ENCODE results near the gene TFAP2D.

The TFAP2D gene

DNA sequence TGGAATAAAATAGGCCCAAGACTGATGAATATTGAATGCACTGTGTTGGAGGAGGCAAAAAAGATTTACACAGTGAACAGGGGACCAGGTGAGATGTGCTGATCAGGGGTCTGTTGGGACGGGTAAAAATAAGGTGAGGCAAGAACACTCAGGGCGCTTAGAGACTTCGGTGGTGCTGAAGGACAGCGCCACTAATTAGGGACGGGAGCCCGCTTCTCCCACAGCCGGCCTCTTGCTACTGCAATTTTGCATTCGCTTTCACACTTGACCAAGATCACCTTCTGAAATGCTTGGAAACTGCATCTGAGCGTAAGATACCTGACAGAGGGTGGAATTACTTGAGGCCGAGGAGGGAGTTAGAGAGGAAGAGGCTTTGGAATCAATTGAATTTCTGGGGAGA, 7.3 kb downstream of the TFAP2D start:
- DNase-seq: peak; percentile 21

DNA sequence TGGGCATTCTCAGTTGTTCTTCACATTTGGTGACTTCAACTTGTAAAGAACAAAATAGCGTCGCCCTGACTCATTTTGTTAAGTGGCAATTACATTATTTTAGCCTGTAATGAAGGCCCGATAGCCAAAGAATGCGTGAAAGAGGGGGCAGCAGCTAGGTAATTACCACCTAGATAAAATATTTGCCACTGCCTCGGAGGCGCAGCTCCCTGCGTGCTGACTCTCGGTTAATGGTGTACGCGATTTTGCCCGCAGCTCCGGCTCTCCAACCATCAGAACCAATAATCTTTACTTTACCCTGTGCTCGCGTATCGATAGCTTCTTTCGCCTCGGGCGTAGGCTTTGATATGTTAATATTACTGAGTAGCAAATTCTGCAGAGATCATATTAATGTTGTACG, 8.7 kb downstream of the TFAP2D start:
- DNase-seq: no peak

DNA sequence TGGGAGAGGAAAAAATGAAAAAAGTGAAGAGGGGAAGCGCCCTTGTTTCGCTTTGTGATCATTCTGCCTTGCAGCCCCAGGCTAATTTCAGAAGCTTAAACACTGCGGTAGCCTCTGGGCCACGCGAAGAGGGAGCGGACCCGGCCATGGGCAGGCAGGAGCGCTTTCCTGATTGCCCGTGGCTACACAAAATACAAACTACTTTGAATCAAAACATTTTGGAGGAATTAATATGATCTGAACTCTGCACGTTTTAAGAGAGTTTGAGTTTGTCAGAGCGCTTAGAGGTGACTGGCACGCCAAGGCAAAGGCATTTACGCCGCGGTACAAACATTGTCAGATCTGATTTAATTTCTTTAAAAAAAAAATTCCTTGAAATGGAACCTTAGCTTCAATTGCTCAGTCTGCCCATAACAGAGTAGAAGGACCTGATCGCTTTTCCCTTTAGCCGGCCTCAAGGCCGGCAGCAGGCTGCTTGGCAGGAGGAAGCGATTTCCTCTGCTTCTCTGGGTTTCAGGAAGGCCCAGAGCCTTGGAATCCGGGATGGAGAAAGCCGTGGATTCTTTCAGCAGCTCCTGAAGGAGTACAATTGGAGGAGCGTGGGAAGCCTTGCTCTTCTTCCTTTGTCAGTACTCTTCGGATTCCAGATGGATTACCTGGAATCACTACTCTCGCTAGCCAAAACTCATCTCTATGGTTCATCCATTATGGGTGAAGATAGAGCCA, 9.7 kb downstream of the TFAP2D start:
- DNase-seq: no peak

DNA sequence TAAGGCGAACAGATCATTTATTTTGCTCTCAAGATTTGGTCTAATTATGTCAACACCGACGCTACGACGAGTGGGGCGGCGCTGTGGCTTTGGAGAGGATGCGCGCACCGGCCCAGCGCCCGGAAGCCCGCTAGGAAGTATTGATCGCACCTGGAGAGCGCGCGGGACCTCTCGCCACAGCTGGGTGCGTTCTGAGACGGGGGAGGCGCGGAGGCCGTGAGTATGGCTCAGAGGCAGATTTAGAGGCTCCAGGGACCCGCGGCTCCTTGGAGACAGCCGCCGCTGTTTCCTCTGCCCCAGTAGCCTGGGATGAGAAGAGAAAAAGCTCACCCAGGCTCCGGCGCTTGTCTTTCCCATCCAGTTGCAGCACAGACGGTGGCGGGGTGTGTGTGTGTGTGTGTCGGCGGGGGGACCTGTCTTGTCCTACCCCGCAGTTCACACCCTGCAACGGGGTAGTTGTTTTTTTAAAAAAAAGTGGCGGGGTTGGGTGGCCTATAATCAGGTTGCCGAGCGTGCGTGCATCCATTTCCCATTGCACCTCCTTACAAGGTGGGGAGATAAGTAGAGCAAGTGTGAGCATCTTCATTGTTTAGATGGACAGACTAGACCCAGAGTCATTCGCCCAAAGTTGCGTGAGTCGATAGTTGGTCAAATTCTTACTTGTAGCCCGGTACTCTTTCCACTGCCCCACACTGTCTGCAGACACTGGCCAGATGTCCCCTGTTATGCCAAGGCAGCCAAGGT, 11.2 kb downstream of the TFAP2D start:
- DNase-seq: no peak

DNA sequence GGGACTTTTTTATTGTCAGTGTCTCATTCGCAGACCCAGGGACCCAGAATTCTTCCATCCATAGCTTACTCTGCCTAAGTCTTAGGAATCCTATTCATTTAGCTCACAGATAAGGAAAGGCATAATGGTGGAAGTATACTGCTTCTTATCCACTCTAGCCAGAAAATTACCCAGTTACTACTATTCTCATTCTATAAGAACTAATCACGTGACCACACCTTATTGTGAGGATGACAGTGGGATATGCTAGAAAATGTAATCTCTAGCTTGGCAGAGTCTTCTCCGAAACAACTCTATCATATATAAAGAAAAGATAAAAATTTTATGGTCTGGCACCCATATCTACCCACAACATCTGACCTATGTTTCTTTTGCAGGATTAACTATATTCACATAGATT, 21.2 kb downstream of the TFAP2D start:
- DNase-seq: no peak

DNA sequence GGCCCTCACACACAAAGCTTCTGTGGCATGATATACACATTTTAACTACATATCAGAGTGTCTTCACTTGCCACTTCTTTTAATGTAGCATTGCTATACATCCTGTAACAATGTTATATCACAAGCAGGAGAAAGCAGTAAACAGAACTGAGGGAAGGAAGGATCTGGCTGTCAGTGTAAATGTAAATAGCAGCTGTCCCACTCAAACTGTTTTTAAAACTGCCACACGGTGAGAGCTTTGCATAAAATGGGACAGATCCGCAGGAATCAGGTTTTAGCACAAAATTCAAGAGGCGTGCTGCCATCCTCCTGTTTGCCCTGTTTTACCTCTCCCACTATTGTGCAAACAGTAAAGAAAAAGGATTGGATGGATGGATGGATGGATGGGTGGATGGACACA, 28.8 kb downstream of the TFAP2D start:
- DNase-seq: no peak

DNA sequence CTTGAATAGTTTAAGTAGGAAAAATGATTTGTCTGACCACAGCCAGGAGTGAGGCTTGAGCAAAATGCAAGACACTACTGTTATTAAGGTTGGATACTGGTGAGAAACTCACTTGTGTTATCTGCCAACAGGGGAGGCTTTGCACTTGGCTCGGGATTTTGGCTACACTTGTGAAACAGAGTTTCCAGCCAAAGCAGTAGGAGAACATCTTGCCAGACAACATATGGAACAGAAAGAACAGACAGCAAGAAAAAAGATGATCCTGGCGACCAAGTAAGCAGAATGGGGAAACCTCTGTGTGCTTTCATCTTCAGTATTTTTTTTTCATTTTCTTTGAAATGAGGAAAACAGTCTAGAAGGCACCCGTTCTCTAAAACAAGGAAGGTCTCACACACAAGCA, 31.6 kb downstream of the TFAP2D start:
- no peak for DNase-seq

DNA sequence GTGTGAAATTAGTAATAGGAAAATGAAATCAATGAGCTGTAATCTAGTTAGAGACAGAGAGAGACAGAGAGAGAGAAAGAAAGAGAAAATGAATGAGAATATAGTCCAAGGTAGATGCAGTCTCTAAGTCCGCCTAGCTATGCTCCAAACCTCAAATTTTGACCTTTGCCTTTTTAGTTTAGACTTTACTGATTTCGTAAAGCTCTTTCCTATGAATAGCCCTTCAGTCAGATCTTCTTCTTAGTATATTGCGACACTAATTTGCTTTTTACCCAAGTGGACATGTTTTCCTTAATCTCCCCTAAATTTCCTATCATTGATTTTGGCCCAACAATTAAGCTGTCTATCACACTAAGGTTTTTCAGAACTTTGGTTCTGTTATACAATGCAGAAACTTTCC, 49.5 kb downstream of the TFAP2D start:
- DNase-seq: no peak

DNA sequence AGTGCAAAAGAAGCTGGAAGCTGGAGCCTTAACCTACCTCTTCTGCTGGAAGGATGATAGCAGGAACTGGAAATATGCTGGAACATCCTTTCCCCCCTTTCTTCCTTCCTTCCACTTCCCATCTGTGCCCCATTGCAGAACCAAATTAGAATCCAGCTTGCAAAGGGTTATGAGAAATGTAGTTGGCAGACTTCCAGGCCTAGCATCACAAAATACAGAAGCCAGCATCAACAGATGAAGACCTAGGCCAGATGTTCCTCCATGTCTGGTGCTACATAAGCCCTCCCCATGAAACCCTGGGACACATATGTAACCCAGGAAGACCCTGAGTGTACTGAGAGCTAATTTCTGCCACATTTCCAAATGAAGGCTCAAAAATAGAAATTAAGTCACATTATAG, 65.4 kb downstream of the TFAP2D start:
- DNase-seq: no peak

DNA sequence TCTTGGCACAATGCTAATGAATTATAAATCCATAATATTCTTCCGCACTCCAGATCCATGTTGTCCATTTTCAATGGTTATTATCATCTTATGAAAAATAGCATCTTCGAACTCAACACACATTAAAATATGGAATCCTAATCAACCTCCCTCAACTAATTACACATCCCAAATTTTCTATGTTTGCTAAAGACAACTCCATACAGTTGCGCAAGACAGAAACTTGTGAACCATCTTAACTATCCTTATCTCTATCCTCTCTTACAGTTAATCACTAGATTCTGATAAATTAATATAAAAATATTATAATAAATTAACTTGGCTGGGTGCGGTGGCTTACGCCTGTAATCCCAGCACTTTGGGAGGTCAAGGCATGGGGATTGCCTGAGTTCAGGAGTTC, 67.1 kb downstream of the TFAP2D start:
- DNase-seq: no peak

DNA sequence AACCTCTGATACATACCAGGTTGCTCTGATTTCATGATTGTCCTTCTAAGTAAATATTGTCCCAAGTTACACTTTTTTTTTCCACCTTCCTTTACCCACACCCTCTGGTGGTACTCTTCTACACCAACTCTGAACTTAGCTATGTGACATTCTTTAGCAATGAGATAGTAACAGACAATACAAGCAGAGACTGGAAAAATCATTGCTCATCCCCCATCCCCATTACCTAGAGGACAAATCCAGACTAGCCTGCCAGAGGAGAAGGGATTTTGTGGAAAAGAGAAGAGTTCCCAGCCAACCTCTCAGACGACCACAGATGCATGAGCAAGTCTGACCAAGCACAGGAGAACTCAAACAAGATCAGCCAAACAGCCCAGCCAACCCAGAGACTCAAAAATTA, 72.6 kb downstream of the TFAP2D start:
- DNase-seq: no peak

DNA sequence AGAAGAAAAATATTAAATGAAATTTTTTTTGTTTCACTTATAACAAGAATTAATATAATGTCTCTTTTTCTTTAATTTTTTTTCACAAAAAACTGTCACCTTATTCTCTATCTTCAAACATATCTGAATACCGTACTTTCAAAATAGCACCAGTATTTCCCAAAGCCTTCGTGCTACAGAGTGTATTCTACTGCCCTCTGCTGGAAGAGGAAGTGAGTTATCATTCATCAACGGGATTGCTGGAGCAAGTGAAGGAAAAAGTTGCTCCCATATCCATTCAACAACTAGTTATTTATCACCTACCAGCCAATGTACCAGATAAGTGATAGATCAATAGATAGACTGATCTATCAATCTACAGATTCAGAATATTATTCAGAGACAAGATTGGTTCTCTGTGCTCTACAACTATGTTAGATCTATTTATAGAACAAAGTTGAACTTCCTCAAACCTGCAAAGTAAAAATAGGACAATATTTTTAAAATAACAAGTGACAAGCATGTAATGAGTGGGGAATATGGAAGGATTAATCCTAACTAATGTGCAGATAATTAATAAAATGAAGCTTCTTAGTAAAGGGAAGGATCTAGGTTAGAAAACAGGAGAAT, 78.7 kb downstream of the TFAP2D start:
- DNase-seq: peak; percentile 32

DNA sequence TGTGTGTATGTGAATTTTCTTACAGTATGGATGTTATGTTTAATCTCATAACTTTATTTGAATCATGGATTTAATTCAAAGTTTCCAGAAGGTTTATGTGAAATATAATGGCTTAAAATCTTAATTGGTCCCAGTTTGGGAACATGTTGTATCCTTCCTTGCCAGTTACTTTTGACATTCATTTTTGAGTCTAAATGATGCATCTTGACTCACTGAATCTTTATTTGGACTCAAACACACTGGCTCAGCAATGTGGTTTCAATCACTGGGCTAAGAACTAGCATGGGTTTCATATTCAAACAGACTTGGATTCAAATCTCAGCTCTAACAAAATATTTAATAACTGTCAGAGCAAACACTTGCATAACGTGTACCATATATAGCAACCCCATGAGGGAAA, 79.4 kb downstream of the TFAP2D start:
- DNase-seq: no peak

DNA sequence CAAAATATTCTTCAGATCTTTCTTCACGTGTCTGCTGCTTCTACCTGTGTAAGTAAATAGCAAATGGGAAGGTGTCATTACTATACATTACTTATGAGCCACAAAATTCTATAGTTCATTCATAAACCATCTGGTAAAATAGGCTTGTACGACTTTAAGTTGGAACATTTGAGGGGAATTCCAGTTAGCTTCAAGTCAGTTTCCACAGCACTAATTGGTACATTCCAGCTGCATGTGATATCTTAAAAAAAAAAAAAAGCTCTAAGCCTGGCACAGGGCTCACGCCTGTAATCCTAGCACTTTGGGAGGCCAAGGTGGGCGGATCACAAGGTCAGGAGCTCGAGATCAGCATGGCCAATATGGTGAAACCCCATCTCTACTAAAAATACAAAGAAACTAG, 82.2 kb downstream of the TFAP2D start:
- no peak for DNase-seq

DNA sequence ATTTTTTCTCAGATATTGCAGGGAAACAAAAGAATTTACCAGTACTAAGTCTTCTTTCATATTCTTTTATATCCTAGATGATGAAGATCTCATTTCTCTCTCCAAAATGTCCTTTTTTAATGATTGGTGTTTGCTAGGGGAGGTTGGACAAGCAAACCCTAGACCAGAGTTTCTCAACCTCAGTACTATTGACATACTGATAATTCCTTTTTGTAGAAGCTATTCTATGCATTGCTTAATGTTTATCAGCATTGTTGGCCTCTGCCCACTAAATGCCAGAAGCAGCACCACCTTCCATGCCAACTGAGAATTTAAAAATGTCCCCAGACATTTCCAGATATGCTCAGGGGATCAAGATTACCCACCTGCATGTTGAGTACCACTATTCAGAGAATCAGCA, 91.0 kb downstream of the TFAP2D start:
- no peak for DNase-seq

DNA sequence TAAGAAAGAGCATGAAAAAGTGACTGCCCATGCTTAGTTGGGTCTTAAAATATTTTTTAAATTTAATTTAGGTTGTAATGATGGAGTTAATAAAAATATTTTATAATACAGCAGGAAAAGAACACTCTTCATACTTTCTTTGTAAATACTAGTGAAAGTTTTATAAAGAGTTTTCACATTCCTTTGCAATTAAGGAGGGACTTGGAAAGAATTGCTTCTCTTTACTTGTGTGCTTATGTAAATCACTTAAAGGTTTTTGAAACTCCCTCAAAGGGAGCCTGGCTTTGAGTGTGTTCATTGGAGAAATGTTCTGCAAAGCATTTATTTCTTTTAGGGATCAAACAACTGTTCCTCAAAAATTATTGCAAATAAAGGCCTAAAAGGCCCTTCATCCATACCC, 93.7 kb downstream of the TFAP2D start:
- DNase-seq: no peak

DNA sequence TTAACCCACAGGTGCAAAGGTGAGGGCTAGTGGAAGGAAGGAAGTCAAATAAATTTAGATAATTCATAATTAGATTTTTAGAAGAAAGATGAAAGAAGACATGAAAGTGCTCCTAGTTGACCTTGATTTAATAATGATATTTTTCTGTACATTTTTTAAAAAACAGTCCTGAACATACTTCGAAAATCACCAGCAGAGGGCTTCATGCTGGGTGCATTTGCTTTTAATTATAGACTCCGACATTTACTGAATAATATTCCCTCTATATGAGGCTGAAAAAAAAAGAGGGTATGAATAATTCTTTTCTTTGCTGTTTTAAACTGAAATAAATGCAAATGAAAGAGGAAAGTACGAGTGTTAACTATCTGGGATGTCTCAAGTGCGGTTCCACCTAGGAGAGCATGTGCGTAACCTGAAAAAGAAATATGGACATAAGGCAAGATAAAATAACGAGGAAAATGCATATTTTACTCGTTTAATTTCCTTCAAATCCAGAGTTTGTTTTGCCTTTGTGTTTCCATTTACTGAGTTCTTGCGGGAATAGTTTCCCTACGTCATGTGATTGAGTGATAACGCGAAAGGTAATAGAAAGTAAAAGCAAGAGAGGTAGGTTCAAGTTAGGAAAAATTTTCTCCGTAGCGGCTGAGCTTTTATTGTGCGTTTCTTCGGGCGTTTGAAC, 102.2 kb downstream of the TFAP2D start:
- DNase-seq: peak; percentile 19

DNA sequence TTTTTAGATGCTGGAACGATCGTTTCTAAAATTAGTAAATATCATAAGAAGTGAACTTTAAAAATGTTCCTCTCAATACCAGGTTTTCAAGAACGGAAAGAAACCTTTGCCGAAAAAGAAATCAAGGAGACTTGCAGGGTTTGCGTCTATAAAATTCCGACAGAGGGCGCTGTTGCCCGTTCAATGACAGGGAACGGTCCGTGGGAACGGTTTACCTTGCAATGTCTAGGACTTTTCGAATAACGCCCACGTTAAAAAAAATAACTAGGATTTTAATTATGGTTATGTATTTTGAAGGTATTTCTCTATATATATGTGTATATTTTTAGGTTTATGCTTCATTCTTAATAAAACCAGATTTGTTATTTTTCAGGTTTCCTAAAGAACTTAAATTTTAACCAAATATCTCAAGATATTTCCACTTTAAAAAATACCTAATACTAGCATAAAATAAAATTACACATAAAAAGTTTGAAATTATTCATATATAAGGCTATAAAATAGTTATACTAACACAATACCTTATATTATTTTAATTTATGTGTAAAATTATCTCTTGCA, 102.9 kb downstream of the TFAP2D start:
- DNase-seq: peak; percentile 64

DNA sequence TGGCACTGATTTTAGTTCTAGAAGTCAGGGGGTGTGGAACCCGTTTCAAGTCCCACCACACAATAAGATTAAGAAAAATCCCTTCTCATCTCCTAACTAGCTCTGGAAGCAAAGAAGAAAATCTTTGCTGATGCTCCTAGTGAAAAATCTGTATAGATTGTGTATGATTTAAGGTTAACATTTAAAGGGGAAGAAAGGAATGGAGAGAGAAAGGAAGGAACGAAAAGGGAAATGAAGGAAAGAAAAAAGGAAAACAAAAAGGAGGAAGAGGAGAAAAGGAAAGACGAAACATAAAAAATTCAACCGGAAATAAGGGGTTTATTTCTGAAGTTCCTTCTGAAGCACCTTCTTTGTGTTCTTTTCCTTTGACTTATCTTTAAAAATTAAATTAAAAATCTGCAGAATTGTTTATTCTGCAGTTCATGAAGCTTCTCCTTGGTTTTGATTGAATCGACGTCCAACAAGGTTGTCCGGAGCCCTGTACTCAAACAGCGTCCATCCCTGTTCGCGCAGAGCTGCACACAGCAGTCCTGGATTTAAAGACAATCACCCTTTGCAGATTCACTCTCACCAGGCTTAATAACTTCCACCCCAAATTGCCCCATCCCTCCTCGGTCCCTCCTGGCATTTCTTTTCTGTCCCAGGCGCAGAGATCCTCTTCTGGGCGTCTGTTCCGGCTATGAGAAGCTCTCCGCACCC, 103.8 kb downstream of the TFAP2D start:
- DNase-seq: no peak

DNA sequence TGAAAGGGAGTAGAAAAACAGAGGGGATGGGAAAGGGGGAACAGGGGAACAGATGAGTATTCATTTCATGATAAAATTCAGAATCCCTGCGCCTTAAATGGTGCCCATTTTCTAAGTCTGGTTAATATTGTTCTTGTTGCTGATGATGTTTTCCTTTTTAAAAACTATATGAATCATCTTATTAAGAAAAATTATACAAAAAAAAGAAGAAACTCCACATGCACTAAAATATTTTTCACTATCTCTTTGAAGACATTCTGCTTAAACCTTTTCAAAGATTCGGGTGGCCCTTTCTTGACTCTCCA, 104.3 kb downstream of the TFAP2D start:
- no peak for DNase-seq

DNA sequence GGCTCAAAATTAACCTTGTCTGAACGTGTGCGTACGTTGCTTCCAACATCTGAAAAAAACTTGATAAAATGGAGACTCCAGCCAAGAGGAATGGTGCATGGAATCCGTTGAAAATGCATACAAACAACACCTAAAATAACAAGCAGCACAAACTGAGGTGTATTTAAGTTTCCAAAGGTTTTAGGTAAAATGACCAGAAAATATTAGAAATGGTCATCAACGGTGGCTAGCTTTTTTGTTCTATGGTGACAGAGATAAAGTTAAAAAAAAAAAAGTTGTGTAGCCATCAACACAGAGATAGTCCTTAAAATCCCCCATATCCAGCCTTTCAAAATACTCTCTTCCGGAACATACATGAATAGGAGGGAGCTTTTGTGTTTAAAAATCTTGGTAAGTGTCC, 104.7 kb downstream of the TFAP2D start:
- DNase-seq: no peak

DNA sequence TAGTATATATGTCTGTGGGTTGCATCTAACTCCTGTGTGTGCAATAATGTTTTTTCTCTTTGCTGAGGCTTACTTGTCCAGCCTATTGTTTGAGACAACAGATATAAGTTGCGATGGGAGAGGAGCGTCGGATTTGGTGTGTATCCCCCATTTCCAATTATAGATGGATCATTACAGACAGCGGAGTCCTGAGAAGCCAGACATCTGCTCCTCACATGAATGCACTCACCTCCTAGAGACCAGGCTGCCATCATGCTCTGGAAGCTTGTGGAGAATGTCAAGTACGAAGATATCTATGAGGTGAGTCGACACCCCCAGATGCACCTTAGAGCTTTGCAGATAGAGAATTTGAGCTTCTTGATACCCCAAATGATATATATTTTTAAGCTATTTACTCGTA, 105.3 kb downstream of the TFAP2D start, which contains the start of gene TFAP2B:
Gene TFAP2B (plus strand): TSS at position 199 of the 400 bp plus-strand sequence. CDS start 21 bp downstream, at position 220.
- no peak for DNase-seq

Data from fibroblast of skin of back (primary cell).